Measurements from ENCODE around the gene CYP39A1. TPM values are rescaled to one million over a fixed set of nuclear protein-coding genes. Genes with fewer than 3 reads are reported as not detected.

Gene CYP39A1
- total RNA-seq: 4.3 and 5.2 TPM in 2 replicates
- polyA plus RNA-seq: 3.4 and 6.6 TPM in 2 replicates

DNA sequence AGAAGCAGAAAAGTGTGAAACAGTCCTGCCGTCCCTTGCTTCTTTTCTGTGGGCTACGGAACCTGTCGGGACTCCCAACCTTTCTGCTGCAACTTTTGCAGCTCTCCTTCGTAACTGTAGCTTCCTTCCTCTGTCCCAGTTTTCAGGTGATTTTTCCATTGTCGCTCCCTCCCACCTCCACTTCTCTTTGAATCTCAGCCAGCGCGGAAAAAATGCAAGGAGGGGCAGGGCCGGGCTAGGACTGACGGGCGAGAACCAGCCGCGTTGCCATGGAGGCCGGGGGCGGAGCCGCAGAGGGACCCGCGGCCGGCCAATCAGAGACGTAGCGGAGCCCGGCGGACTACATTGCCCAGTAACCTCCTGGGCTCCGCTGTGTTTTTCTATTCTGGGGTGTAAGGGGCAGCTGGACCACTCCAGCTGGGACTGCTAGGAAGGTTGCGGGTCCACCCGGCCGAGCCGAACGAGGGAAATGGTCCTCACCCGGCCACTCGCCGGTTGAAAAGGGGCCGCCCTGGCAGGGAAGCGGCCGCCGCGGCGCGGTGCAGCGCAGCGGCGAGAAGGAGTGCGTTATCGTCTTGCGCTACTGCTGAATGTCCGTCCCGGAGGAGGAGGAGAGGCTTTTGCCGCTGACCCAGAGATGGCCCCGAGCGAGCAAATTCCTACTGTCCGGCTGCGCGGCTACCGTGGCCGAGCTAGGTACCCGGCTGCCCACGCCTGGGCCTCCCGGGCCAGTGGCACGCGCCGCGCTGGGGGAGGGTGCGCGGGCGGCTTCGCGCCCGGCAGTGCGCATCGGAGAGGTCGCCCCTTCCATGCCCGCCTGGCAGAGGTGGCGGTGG lies at the start of gene CYP39A1, which contains the start of gene SLC25A27:
Gene CYP39A1 (minus strand): TSS at position 216 of the 836 bp plus-strand sequence. CDS start 236 bp downstream, outside the sequence.
Gene SLC25A27 (plus strand): TSS at position 373 of the 836 bp plus-strand sequence. CDS start 218 bp downstream, at position 591.
- peak within 1 kb of the TSS; percentile 62 for H3K4me3 ChIP-seq
- H3K27me3 ChIP-seq: peaks cover 8% of the 10 kb centered on the region
- H3K9me3 ChIP-seq (ENCODE audit: low read depth): no peaks in the 10 kb centered on the region
- H3K4me1 ChIP-seq (ENCODE audit: low read depth): peaks cover 10% of the 10 kb centered on the region
- DNase-seq (ENCODE audit: low read depth in 1 of 2, low spot score in 1 of 2): peak; percentile 86 to 97
- no peaks in the 10 kb centered on the region for H3K36me3 ChIP-seq
- peak within 1 kb of the TSS; percentile 36 for H3K27ac ChIP-seq
- TF ChIP-seq, protein P1, sequence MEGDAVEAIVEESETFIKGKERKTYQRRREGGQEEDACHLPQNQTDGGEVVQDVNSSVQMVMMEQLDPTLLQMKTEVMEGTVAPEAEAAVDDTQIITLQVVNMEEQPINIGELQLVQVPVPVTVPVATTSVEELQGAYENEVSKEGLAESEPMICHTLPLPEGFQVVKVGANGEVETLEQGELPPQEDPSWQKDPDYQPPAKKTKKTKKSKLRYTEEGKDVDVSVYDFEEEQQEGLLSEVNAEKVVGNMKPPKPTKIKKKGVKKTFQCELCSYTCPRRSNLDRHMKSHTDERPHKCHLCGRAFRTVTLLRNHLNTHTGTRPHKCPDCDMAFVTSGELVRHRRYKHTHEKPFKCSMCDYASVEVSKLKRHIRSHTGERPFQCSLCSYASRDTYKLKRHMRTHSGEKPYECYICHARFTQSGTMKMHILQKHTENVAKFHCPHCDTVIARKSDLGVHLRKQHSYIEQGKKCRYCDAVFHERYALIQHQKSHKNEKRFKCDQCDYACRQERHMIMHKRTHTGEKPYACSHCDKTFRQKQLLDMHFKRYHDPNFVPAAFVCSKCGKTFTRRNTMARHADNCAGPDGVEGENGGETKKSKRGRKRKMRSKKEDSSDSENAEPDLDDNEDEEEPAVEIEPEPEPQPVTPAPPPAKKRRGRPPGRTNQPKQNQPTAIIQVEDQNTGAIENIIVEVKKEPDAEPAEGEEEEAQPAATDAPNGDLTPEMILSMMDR (IDR thresholded peaks at IDR 0.05; ENCODE audit: low read depth, low read length): no peak

DNA sequence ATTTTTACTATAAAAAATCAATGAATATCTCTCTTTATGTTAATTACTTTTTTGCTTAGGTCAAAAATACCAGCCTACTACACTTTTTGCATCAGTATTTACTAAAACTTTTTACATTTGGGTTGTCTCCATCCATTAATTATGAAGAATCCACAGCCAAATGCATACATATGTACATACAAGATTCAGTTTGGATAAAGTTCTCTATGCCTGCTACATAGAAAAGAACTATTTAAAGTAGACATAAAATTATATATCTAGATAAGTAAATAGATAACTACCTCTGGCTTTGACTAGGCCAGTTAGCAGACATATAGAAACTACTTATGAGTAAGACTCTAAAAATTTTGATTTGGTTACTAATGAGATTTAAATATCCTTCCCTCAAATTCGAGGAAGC lies 47.4 kb upstream of the CYP39A1 start:
- TF ChIP-seq, protein P1 (IDR thresholded peaks at IDR 0.05; ENCODE audit: low read depth, low read length): no peak
- Histone ChIP-seq H3K9me3 (ENCODE audit: low read depth) (no peaks in the 10 kb centered on the region), H3K4me1 (ENCODE audit: low read depth) (no peaks in the 10 kb centered on the region), H3K27me3 (no peaks in the 10 kb centered on the region), H3K36me3 (no peaks in the 10 kb centered on the region), H3K4me3 (no peak overlapping the region), H3K27ac (no peak overlapping the region)
- DNase-seq (ENCODE audit: low read depth in 1 of 2, low spot score in 1 of 2): no peak

DNA sequence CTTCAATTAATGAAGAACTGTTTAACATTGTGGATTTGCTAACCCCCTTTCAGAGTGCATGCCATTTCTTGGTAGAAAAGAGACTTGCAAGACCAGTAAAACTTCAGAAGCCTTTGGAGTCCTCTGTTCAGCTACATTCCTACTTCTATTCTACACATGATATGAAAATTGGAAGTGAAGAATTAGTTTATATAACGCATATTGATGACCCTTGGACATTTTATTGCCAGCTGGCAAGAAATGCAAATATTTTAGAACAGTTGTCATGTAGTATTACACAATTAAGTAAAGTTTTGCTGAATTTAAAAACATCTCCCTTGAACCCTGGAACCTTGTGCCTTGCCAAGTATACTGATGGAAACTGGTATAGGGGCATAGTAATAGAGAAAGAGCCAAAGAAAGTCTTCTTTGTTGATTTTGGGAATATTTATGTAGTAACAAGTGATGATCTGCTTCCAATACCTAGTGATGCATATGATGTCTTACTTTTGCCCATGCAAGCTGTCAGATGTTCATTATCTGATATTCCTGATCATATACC lies 38.4 kb upstream of the CYP39A1 start:
- Histone ChIP-seq H3K27ac (no peak overlapping the region), H3K4me3 (no peak overlapping the region), H3K36me3 (no peaks in the 10 kb centered on the region), H3K27me3 (no peaks in the 10 kb centered on the region), H3K9me3 (ENCODE audit: low read depth) (no peaks in the 10 kb centered on the region), H3K4me1 (ENCODE audit: low read depth) (no peaks in the 10 kb centered on the region)
- TF ChIP-seq, protein P1 (IDR thresholded peaks at IDR 0.05; ENCODE audit: low read depth, low read length): no peak
- no peak for DNase-seq (ENCODE audit: low read depth in 1 of 2, low spot score in 1 of 2)

- Histone ChIP-seq H3K36me3 (no peaks in the 10 kb centered on the region), H3K4me3 (no peak overlapping the region), H3K9me3 (ENCODE audit: low read depth) (no peaks in the 10 kb centered on the region), H3K4me1 (ENCODE audit: low read depth) (no peaks in the 10 kb centered on the region), H3K27ac (no peak overlapping the region), H3K27me3 (no peaks in the 10 kb centered on the region)
- no peak for DNase-seq (ENCODE audit: low read depth in 1 of 2, low spot score in 1 of 2)
- TF ChIP-seq, protein P1 (IDR thresholded peaks at IDR 0.05; ENCODE audit: low read depth, low read length): no peak
Observed at GRCh38 chr6:46690141-46690755, 37.6 kb upstream of the CYP39A1 start.

DNA sequence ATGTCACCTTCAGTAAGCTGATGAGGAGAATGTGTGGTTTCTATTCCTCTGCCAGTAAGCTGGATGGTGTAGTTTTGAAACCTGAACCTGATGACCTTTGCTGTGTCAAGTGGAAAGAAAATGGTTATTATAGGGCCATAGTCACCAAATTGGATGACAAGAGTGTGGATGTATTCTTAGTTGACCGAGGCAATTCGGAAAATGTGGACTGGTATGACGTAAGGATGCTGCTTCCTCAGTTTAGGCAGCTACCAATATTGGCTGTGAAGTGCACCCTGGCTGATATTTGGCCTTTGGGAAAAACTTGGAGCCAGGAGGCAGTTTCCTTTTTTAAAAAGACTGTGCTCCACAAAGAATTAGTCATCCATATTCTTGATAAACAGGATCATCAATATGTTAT lies 37.0 kb upstream of the CYP39A1 start:
- H3K4me3 ChIP-seq: no peak overlapping the region
- TF ChIP-seq, protein P1 (IDR thresholded peaks at IDR 0.05; ENCODE audit: low read depth, low read length): no peak
- no peaks in the 10 kb centered on the region for H3K27me3 ChIP-seq
- no peak for DNase-seq (ENCODE audit: low read depth in 1 of 2, low spot score in 1 of 2)
- no peaks in the 10 kb centered on the region for H3K4me1 ChIP-seq (ENCODE audit: low read depth)
- no peaks in the 10 kb centered on the region for H3K9me3 ChIP-seq (ENCODE audit: low read depth)
- no peak overlapping the region for H3K27ac ChIP-seq
- no peaks in the 10 kb centered on the region for H3K36me3 ChIP-seq

All from cardiac muscle cell (in vitro differentiated cells and primary cell).